Hepatocyte (in vitro differentiated cells): ENCODE data around the gene SLC35A1. TPM values are rescaled to one million over a fixed set of nuclear protein-coding genes. Genes with fewer than 3 reads are reported as not detected.

Source experiments
- DNase-seq: peaks from one replicate; pipeline ENCODE4 v3.0.0-alpha.2; 2016; ENCODE audit warnings: low spot score
- H2AFZ ChIP-seq: fragments of 200-600 bp; sonication (generic); 2 replicates; pipeline ENCODE4 v1.6.0; 2016; ENCODE audit warnings: antibody characterized with exemption, mild to moderate bottlenecking
- H3K27ac ChIP-seq: fragments of 200-600 bp; sonication (generic); 2 replicates; pipeline ENCODE4 v1.5.1; 2016; ENCODE audit warnings: mild to moderate bottlenecking
- H3K27me3 ChIP-seq: fragments of 200-600 bp; sonication (generic); 2 replicates; pipeline ENCODE4 v1.6.1; 2016
- H3K36me3 ChIP-seq: fragments of 200-600 bp; sonication (generic); replicated peaks from 2 replicates; pipeline ENCODE4 v1.5.1; 2016; ENCODE audit warnings: low read depth; ENCODE audit not compliant: insufficient read depth
- H3K4me1 ChIP-seq: fragments of 200-600 bp; sonication (generic); 2 replicates; pipeline ENCODE4 v1.5.1; 2016; ENCODE audit warnings: mild to moderate bottlenecking, moderate library complexity; ENCODE audit not compliant: insufficient read depth
- H3K4me2 ChIP-seq: fragments of 200-600 bp; sonication (generic); 2 replicates; pipeline ENCODE4 v1.6.0; 2016
- H3K4me3 ChIP-seq: fragments of 200-600 bp; sonication (generic); 2 replicates; pipeline ENCODE4 v1.5.1; 2016; ENCODE audit warnings: mild to moderate bottlenecking
- H3K79me2 ChIP-seq: fragments of 200-600 bp; sonication (generic); 2 replicates; pipeline ENCODE4 v1.6.0; 2017; ENCODE audit warnings: mild to moderate bottlenecking
- H3K9me2 ChIP-seq: fragments of 200-600 bp; sonication (generic); replicated peaks from 2 replicates; pipeline ENCODE4 v1.6.0; 2017; ENCODE audit warnings: mild to moderate bottlenecking; ENCODE audit not compliant: insufficient read depth
- H3K9me3 ChIP-seq: fragments of 200-600 bp; sonication (generic); 2 replicates; pipeline ENCODE4 v1.5.1; 2016; ENCODE audit warnings: low read depth, mild to moderate bottlenecking
- H4K20me1 ChIP-seq: fragments of 200-600 bp; sonication (generic); 2 replicates; pipeline ENCODE4 v1.6.0; 2016; ENCODE audit warnings: mild to moderate bottlenecking; ENCODE audit not compliant: insufficient read depth, poor library complexity, severe bottlenecking
- CTCF ChIP-seq: fragments of 200-600 bp; sonication (generic); IDR thresholded peaks from 2 replicates; pipeline ENCODE4 v1.5.1; 2016; ENCODE audit warnings: antibody characterized with exemption, mild to moderate bottlenecking; ENCODE audit not compliant: poor library complexity
- EZH2 ChIP-seq: fragments of 200-600 bp; sonication (generic); IDR thresholded peaks from 2 replicates; pipeline ENCODE4 v1.6.1; 2016; ENCODE audit warnings: antibody characterized with exemption, mild to moderate bottlenecking, borderline replicate concordance
- EZH2phosphoT487 ChIP-seq: fragments of 200-600 bp; sonication (generic); IDR thresholded peaks from one replicate; pipeline ENCODE4 v1.6.1; 2018; ENCODE audit warnings: antibody characterized with exemption, mild to moderate bottlenecking, low read depth, moderate library complexity; ENCODE audit not compliant: unreplicated experiment, severe bottlenecking
- WGBS: methylation state at CpG from one replicate; pipeline ENCODE4 v1.1.6; 2016; ENCODE audit warnings: low lambda C conversion rate; ENCODE audit errors: missing lambda C conversion rate; 5-methylcytosine and 5-hydroxymethylcytosine counted together
- polyA plus RNA-seq: library from polyadenylated mRNA; unstranded; fragments of >200 nt; fragmentation: Nextera tagmentation; extraction: Ambion mirVana; gene quantifications from 2 replicates; pipeline ENCODE4 v1.2.1, GENCODE V29; 2016
- total RNA-seq: library from RNA; depleted of rRNA; stranded (reverse); fragments of >200 nt; gene quantifications from 2 replicates; pipeline ENCODE4 v1.2.3, GENCODE V29; 2014

The SLC35A1 gene
- total and polyA plus RNA-seq, 2 experiments from 2014 or later: 28.3 to 30.3 TPM

- Histone ChIP-seq H4K20me1 (no peaks in the 10 kb centered on the region), H3K27me3 (no peaks in the 10 kb centered on the region), H3K4me2 (no peak overlapping the region), H3K4me1 (no peaks in the 10 kb centered on the region), H3K36me3 (no peaks in the 10 kb centered on the region), H3K9me3 (no peaks in the 10 kb centered on the region), H3K4me3 (no peak overlapping the region), H3K9me2 (no peaks in the 10 kb centered on the region), H3K79me2 (no peaks in the 10 kb centered on the region), H3K27ac (no peak overlapping the region), H2AFZ (no peak overlapping the region)
- no peak for TF ChIP-seq CTCF
- TF ChIP-seq EZH2: no peak
- no peak for TF ChIP-seq EZH2phosphoT487
- WGBS: 89% methylated on average over 1 of the region's 1 CpG
- no peak for DNase-seq
These were observed 31.7 kb downstream of the SLC35A1 start for GRCh38 chr6:87504441-87504840.

GRCh38 chr6:87514831-87515230, 42.1 kb downstream of the SLC35A1 start:
- H3K9me3 ChIP-seq: no peaks in the 10 kb centered on the region
- H3K9me2 ChIP-seq: no peaks in the 10 kb centered on the region
- no peak for DNase-seq
- no peak overlapping the region for H3K4me2 ChIP-seq
- WGBS: 69% methylated on average over 2 of the region's 2 CpGs
- no peaks in the 10 kb centered on the region for H3K79me2 ChIP-seq
- H3K27me3 ChIP-seq: no peaks in the 10 kb centered on the region
- no peak overlapping the region for H3K4me3 ChIP-seq
- peaks cover 4% of the 10 kb centered on the region for H3K36me3 ChIP-seq
- TF ChIP-seq EZH2phosphoT487 (no peak), EZH2 (no peak), CTCF (no peak)
- no peak overlapping the region for H3K27ac ChIP-seq
- H3K4me1 ChIP-seq: no peaks in the 10 kb centered on the region
- H4K20me1 ChIP-seq: no peaks in the 10 kb centered on the region
- no peak overlapping the region for H2AFZ ChIP-seq

- TF ChIP-seq CTCF (no peak), EZH2phosphoT487 (no peak), EZH2 (no peak)
- no peaks in the 10 kb centered on the region for H3K4me1 ChIP-seq
- no peaks in the 10 kb centered on the region for H4K20me1 ChIP-seq
- no peak overlapping the region for H2AFZ ChIP-seq
- H3K4me3 ChIP-seq: no peak overlapping the region
- no peaks in the 10 kb centered on the region for H3K27me3 ChIP-seq
- peaks cover 4% of the 10 kb centered on the region for H3K36me3 ChIP-seq
- no peaks in the 10 kb centered on the region for H3K9me2 ChIP-seq
- H3K4me2 ChIP-seq: no peak overlapping the region
- H3K9me3 ChIP-seq: no peaks in the 10 kb centered on the region
- no peaks in the 10 kb centered on the region for H3K79me2 ChIP-seq
- no peak overlapping the region for H3K27ac ChIP-seq
- DNase-seq: no peak
- 77% methylated on average over 8 of the region's 8 CpGs for WGBS
These were observed 45.7 kb downstream of the SLC35A1 start for GRCh38 chr6:87518453-87518852.

- Histone ChIP-seq H3K4me1 (no peaks in the 10 kb centered on the region), H3K27ac (no peak overlapping the region), H3K4me3 (no peak overlapping the region), H3K4me2 (no peak overlapping the region), H3K79me2 (peaks cover 8% of the 10 kb centered on the region), H3K9me3 (no peaks in the 10 kb centered on the region), H3K27me3 (no peaks in the 10 kb centered on the region), H4K20me1 (no peaks in the 10 kb centered on the region), H3K36me3 (peaks cover 4% of the 10 kb centered on the region), H2AFZ (no peak overlapping the region), H3K9me2 (no peaks in the 10 kb centered on the region)
- no peak for DNase-seq
- 96% methylated on average over 3 of the region's 3 CpGs for WGBS
- no peak for TF ChIP-seq CTCF
- TF ChIP-seq EZH2phosphoT487: no peak
- TF ChIP-seq EZH2: no peak
These were observed 49.9 kb downstream of the SLC35A1 start for GRCh38 chr6:87522686-87523085.
